ENCODE data around the gene AUTS2. TPM values are rescaled to one million over a fixed set of nuclear protein-coding genes. Genes with fewer than 3 reads are reported as not detected.

The AUTS2 gene
- total RNA-seq, 5 donors from 2014 or later (not counting 1 experiment from before 2014, with no cell fraction given) = 10.6 to 66.2 (median 37.6) TPM

GRCh38 chr7:69868921-69869320, 270.6 kb downstream of the AUTS2 start:
- H3K27ac ChIP-seq (ENCODE audit: low read length) = no peak overlapping the region
- Mint-ChIP-seq H3K9me3 (no peaks in the 10 kb centered on the region), H3K4me3 (no peak overlapping the region), H3K27ac (no peak overlapping the region), H3K27me3 (no peaks in the 10 kb centered on the region), H3K36me3 (no peaks in the 10 kb centered on the region), H3K4me1 (no peaks in the 10 kb centered on the region)
- no peaks in the 10 kb centered on the region for H3K27me3 ChIP-seq (replicated peaks in 1 of 2; ENCODE audit: control insufficient read depth in 2 of 2, extremely low read depth in 1 of 2, insufficient read depth in 2 of 2, low read length in 1 of 2)
- CTCF ChIA-PET = no interaction called here
- WGBS (ENCODE audit: insufficient coverage) = 100% methylated on average over 3 of the region's 4 CpGs
- H3K36me3 ChIP-seq (ENCODE audit: control insufficient read depth in 2 of 2, extremely low read depth in 1 of 2, insufficient read depth in 1 of 2, low read length in 1 of 2) = no peaks in the 10 kb centered on the region
- DNase-seq (no peak), ATAC-seq (replicated peaks in 1 of 4) (no peak)
- no peaks in the 10 kb centered on the region for H3K9me3 ChIP-seq
- POLR2A ChIA-PET = interaction anchor here in 1 of 2 donors (0.5 kb wide), 1 partner anchor 734 kb away, joined by 3 read pairs; no protein-coding TSS in a partner anchor
- H3K4me1 ChIP-seq (ENCODE audit: control insufficient read depth in 1 of 2, extremely low read depth in 1 of 2, insufficient read depth in 2 of 2, low read length in 2 of 2) = peaks cover 0 to 4% of the 10 kb centered on the region in 2 experiments
- H3K4me3 ChIP-seq (ENCODE audit: control insufficient read depth in 1 of 2, extremely low read depth in 1 of 2, low read length in 1 of 2) = no peak overlapping the region

- Histone ChIP-seq H3K36me3 (ENCODE audit: control insufficient read depth in 2 of 2, extremely low read depth in 1 of 2, insufficient read depth in 1 of 2, low read length in 1 of 2) (no peaks in the 10 kb centered on the region), H3K9me3 (no peaks in the 10 kb centered on the region), H3K4me3 (ENCODE audit: control insufficient read depth in 1 of 2, extremely low read depth in 1 of 2, low read length in 1 of 2) (no peak overlapping the region), H3K27ac (ENCODE audit: low read length) (no peak overlapping the region), H3K27me3 (replicated peaks in 1 of 2; ENCODE audit: control insufficient read depth in 2 of 2, extremely low read depth in 1 of 2, insufficient read depth in 2 of 2, low read length in 1 of 2) (no peaks in the 10 kb centered on the region), H3K4me1 (ENCODE audit: control insufficient read depth in 1 of 2, extremely low read depth in 1 of 2, insufficient read depth in 2 of 2, low read length in 2 of 2) (peaks cover 0 to 4% of the 10 kb centered on the region in 2 experiments)
- Mint-ChIP-seq H3K4me1 (no peaks in the 10 kb centered on the region), H3K36me3 (no peaks in the 10 kb centered on the region), H3K4me3 (no peak overlapping the region), H3K9me3 (no peaks in the 10 kb centered on the region), H3K27me3 (no peaks in the 10 kb centered on the region), H3K27ac (no peak overlapping the region)
- ChIA-PET POLR2A (no interaction called here), CTCF (no interaction called here)
- no CpG with 5 or more reads among the region's 7 CpGs for WGBS (ENCODE audit: insufficient coverage)
- ATAC-seq (replicated peaks in 1 of 4) = no peak
- no peak for DNase-seq
Observed at GRCh38 chr7:69871213-69871885, 273.1 kb downstream of the AUTS2 start.

GRCh38 chr7:69871886-69872569, 273.8 kb downstream of the AUTS2 start:
- H3K27ac Mint-ChIP-seq = no peak overlapping the region
- H3K4me3 Mint-ChIP-seq = no peak overlapping the region

GRCh38 chr7:69873512-69873911, 275.2 kb downstream of the AUTS2 start:
- POLR2A ChIA-PET = no interaction called here
- H3K4me3 ChIP-seq (ENCODE audit: control insufficient read depth in 1 of 2, extremely low read depth in 1 of 2, low read length in 1 of 2) = no peak overlapping the region
- no peak overlapping the region for H3K27ac ChIP-seq (ENCODE audit: low read length)
- no peak overlapping the region for H3K27ac Mint-ChIP-seq
- H3K36me3 Mint-ChIP-seq = no peaks in the 10 kb centered on the region
- ATAC-seq (replicated peaks in 1 of 4) = no peak
- H3K27me3 ChIP-seq (replicated peaks in 1 of 2; ENCODE audit: control insufficient read depth in 2 of 2, extremely low read depth in 1 of 2, insufficient read depth in 2 of 2, low read length in 1 of 2) = no peaks in the 10 kb centered on the region
- 100% methylated on average over 3 of the region's 3 CpGs for WGBS (ENCODE audit: insufficient coverage)
- peaks cover 0 to 7% of the 10 kb centered on the region in 2 donors for H3K27me3 Mint-ChIP-seq
- no peak for DNase-seq
- no peak overlapping the region for H3K4me3 Mint-ChIP-seq
- H3K36me3 ChIP-seq (ENCODE audit: control insufficient read depth in 2 of 2, extremely low read depth in 1 of 2, insufficient read depth in 1 of 2, low read length in 1 of 2) = no peaks in the 10 kb centered on the region
- H3K9me3 Mint-ChIP-seq = no peaks in the 10 kb centered on the region
- H3K9me3 ChIP-seq = no peaks in the 10 kb centered on the region
- CTCF ChIA-PET = interaction anchor here in 1 of 2 donors (0.7 kb wide), 1 partner anchor 619 kb away, joined by 4 read pairs; no protein-coding TSS in a partner anchor
- H3K4me1 ChIP-seq (ENCODE audit: control insufficient read depth in 1 of 2, extremely low read depth in 1 of 2, insufficient read depth in 2 of 2, low read length in 2 of 2) = peaks cover 0 to 4% of the 10 kb centered on the region in 2 experiments
- no peaks in the 10 kb centered on the region for H3K4me1 Mint-ChIP-seq

More at GRCh38 chr7:69871886-69872569, 273.8 kb downstream of the AUTS2 start:
- WGBS (ENCODE audit: insufficient coverage) = 91% methylated on average over 3 of the region's 9 CpGs
- Mint-ChIP-seq H3K36me3 (no peaks in the 10 kb centered on the region), H3K27me3 (no peaks in the 10 kb centered on the region), H3K4me1 (no peaks in the 10 kb centered on the region), H3K9me3 (no peaks in the 10 kb centered on the region)
- H3K9me3 ChIP-seq = no peaks in the 10 kb centered on the region
- H3K36me3 ChIP-seq (ENCODE audit: control insufficient read depth in 2 of 2, extremely low read depth in 1 of 2, insufficient read depth in 1 of 2, low read length in 1 of 2) = no peaks in the 10 kb centered on the region
- peaks cover 0 to 4% of the 10 kb centered on the region in 2 experiments for H3K4me1 ChIP-seq (ENCODE audit: control insufficient read depth in 1 of 2, extremely low read depth in 1 of 2, insufficient read depth in 2 of 2, low read length in 2 of 2)
- DNase-seq = no peak
- no peaks in the 10 kb centered on the region for H3K27me3 ChIP-seq (replicated peaks in 1 of 2; ENCODE audit: control insufficient read depth in 2 of 2, extremely low read depth in 1 of 2, insufficient read depth in 2 of 2, low read length in 1 of 2)
- ATAC-seq (replicated peaks in 1 of 4) = no peak
- ChIA-PET POLR2A (no interaction called here), CTCF (no interaction called here)
- no peak overlapping the region for H3K4me3 ChIP-seq (ENCODE audit: control insufficient read depth in 1 of 2, extremely low read depth in 1 of 2, low read length in 1 of 2)
- no peak overlapping the region for H3K27ac ChIP-seq (ENCODE audit: low read length)

GRCh38 chr7:69878015-69878414, 279.7 kb downstream of the AUTS2 start:
- ChIA-PET CTCF (no interaction called here), POLR2A (no interaction called here)
- no CpG with 5 or more reads among the region's 3 CpGs for WGBS (ENCODE audit: insufficient coverage)
- Histone ChIP-seq H3K9me3 (no peaks in the 10 kb centered on the region), H3K36me3 (ENCODE audit: control insufficient read depth in 2 of 2, extremely low read depth in 1 of 2, insufficient read depth in 1 of 2, low read length in 1 of 2) (no peaks in the 10 kb centered on the region), H3K4me1 (ENCODE audit: control insufficient read depth in 1 of 2, extremely low read depth in 1 of 2, insufficient read depth in 2 of 2, low read length in 2 of 2) (peaks cover 0 to 2% of the 10 kb centered on the region in 2 experiments), H3K27me3 (replicated peaks in 1 of 2; ENCODE audit: control insufficient read depth in 2 of 2, extremely low read depth in 1 of 2, insufficient read depth in 2 of 2, low read length in 1 of 2) (no peaks in the 10 kb centered on the region), H3K27ac (ENCODE audit: low read length) (no peak overlapping the region), H3K4me3 (ENCODE audit: control insufficient read depth in 1 of 2, extremely low read depth in 1 of 2, low read length in 1 of 2) (no peak overlapping the region)
- no peak overlapping the region for H3K27ac Mint-ChIP-seq
- H3K36me3 Mint-ChIP-seq = no peaks in the 10 kb centered on the region
- no peak for ATAC-seq (replicated peaks in 1 of 4)
- no peaks in the 10 kb centered on the region for H3K4me1 Mint-ChIP-seq
- no peak overlapping the region for H3K4me3 Mint-ChIP-seq
- H3K27me3 Mint-ChIP-seq = peaks cover 0 to 7% of the 10 kb centered on the region in 2 donors
- no peak for DNase-seq
- no peaks in the 10 kb centered on the region for H3K9me3 Mint-ChIP-seq

- ChIA-PET CTCF (no interaction called here), POLR2A (no interaction called here)
- H3K9me3 ChIP-seq = no peaks in the 10 kb centered on the region
- H3K36me3 ChIP-seq (ENCODE audit: control insufficient read depth in 2 of 2, extremely low read depth in 1 of 2, insufficient read depth in 1 of 2, low read length in 1 of 2) = no peaks in the 10 kb centered on the region
- H3K4me1 ChIP-seq (ENCODE audit: control insufficient read depth in 1 of 2, extremely low read depth in 1 of 2, insufficient read depth in 2 of 2, low read length in 2 of 2) = no peaks in the 10 kb centered on the region
- H3K36me3 Mint-ChIP-seq = no peaks in the 10 kb centered on the region
- H3K4me3 ChIP-seq (ENCODE audit: control insufficient read depth in 1 of 2, extremely low read depth in 1 of 2, low read length in 1 of 2) = no peak overlapping the region
- H3K27ac ChIP-seq (ENCODE audit: low read length) = no peak overlapping the region
- H3K27me3 ChIP-seq (replicated peaks in 1 of 2; ENCODE audit: control insufficient read depth in 2 of 2, extremely low read depth in 1 of 2, insufficient read depth in 2 of 2, low read length in 1 of 2) = no peaks in the 10 kb centered on the region
- H3K27me3 Mint-ChIP-seq = peaks cover 0 to 7% of the 10 kb centered on the region in 2 donors
- no peaks in the 10 kb centered on the region for H3K4me1 Mint-ChIP-seq
- WGBS (ENCODE audit: insufficient coverage) = no CpG with 5 or more reads among the region's 3 CpGs
- no peak for ATAC-seq (replicated peaks in 1 of 4)
- no peak for DNase-seq
- no peak overlapping the region for H3K27ac Mint-ChIP-seq
- no peak overlapping the region for H3K4me3 Mint-ChIP-seq
- H3K9me3 Mint-ChIP-seq = no peaks in the 10 kb centered on the region
Observed at GRCh38 chr7:69878591-69878990, 280.3 kb downstream of the AUTS2 start.

Data from T-cell (primary cell).